ENCODE results near the gene FGD3.
"Not testable (repeated sequence)": the region's sequence is repeated elsewhere in the genome, so short reads cannot be mapped to it uniquely, and the experiment has no call there.

Gene FGD3

DNA sequence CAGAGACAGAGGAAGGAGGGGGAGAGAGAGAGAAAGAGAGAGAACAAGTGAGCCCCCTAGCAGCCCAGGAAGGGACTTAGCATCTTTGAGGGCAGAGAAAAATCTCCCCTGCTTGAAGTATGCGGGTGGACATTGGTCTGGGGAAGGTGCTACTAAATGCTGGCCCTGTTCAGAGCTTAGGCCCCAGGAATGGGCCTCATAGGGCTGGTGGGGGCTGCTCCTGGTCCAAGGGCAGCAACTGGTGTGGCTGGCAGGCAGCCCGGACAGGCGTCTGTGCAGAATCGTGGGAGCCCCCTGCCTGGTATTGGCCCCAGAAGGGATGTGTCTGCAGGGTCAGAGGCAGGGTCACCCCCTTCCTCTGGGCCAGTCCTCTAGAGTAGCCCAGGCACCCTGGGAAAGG, 63.4 kb downstream of the FGD3 start:
- no peak for DNase-seq

DNA sequence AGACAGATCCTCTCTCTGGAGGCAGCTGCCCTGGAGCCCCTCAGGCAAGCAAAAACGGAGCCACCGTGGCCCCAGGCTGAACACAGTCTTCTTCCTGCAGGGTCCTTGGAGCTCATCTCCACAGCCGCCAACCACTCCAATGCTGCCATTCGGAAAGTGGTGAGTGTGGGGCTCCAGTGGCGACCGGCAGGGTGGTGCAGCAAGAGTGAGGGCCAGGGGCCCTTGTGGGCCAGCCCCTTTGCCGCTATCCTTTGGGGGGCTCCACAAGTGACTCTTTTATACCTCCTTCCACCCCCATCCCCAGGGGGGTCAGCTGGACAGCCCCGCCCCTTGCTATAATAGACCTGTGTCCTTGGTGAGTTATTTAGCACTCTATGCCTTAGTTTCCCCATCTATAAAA, 63.8 kb downstream of the FGD3 start:
- no peak for DNase-seq

DNA sequence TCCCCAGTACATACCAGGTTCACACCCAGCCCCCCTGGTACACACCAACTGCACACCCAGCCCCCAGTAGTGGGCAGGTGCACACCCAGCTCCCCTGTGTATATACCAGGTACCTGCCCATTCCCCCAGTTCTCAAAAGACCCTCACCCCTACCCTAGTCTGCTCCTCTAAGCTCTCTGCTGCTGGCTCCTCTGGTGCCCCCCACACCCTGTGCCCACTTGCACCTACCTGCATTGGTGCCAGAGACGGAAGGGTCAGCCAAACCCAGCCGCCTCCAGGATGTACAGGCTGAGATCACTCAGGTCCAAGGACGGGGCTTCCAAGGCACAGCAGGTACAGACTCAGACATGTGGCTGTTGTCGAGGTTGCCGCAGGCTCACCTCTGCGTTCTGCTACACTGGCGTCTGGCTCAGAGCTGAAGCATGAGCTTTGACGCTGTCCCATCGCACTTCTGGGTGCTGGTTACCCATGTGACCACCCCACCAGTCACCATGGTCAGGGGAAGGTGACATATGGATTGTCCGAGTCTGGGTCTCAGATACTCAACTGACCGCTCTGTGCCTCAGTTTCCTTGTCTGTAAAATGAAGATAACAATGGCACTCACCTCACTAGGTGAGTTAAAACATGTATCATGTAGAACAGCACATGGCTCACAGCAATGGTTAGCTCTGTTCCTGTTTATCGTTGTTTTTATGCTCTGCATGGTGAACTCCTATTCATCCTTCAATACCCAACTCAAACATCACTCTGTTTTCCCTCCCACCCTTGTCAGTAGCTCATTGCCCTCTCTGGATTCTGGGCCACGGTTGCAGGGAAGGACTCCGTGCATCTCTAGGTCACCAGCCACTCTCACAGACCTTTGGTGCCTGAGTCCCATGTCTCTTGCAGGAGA, 65.9 kb downstream of the FGD3 start:
- no peak for DNase-seq

DNA sequence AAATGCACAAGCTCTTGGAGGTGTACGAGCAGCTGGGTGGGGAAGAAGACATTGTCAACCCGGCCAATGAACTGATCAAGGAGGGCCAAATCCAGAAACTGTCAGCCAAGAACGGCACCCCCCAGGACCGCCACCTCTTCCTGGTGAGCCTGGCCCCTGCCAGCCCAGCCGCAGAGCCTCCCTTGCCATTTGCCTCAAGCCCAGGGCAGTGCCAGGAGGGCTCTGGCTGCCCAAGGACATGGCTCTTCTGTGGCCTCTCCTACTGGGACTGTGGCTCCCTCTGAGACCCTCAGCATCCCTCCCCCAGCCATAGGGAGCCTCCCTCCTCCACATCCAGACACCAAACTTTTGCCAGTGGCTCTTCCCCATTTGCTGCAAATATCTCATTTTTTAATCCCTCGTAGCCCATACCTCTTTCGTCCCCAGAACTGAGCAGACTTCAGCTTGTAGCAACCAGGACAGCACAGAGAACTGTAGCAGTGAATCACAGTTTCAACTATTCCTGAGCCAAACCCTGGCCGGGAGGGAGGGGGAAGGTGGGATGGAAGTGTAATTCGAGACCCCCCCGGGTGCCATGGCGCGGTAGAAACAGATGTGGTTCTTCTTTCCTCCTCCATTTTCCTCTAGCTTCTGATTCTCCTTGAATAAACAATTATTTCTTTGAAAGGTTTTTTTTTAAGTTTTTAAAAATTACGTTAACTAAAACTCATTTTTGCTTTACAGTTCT, 66.7 kb downstream of the FGD3 start:
- DNase-seq, result no peak

DNA sequence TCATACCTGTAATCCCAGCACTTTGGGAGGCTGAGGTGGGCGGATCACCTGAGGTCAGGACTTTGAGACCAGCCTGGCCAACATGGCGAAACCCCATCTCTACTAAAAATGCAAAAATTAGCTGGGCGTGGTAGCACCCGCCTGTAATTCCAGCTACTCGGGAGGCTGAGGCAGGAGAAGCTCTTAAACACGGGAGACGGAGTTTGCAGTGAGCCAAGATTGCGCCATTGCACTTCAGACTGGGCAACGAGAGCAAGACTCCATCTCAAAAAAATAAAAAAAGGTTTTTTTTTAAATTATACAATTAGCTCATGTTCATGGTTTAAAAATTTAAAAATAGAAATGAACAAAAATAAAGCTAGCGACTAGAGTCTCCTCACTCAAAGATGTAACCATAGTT, 67.9 kb downstream of the FGD3 start:
- DNase-seq, result not testable (repeated sequence)

DNA sequence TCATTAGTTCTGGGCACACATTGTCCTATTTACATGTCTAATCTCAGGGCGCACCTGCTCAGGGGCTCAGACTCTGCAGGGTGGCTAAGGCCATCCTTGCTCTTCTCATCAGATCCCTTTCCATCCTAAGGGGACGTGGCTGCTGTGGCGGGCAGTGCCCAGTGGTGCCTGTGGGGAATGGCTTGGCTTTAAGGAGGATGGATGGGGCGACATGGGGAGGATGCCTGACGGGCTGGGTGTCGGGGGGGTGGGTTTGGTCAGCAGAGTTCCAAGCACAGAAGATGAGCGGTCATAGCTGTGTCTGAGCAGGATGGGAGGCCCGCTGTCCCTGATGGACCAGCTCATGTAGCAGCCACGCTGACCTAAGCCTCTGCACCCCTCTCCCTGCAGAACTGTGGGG, 70.3 kb downstream of the FGD3 start:
- DNase-seq, result no peak

DNA sequence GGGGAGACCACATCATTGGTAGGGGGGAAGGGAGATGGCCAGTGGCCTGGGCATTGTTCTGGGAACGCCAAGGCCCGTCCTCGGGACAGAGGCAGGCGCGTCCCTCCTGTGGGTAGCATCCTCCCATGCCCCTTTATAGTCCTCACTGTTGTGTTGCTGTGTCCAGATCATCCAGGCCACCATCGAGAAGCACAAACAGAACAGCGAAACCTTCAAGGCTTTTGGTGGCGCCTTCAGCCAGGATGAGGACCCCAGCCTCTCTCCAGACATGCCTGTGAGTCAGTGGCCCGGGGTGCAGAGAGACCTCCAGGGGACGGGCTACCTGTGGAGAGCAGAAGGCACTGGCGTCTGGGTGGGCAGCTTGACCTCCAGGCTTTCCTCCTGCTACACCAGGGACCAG, 72.8 kb downstream of the FGD3 start:
- DNase-seq, result no peak

DNA sequence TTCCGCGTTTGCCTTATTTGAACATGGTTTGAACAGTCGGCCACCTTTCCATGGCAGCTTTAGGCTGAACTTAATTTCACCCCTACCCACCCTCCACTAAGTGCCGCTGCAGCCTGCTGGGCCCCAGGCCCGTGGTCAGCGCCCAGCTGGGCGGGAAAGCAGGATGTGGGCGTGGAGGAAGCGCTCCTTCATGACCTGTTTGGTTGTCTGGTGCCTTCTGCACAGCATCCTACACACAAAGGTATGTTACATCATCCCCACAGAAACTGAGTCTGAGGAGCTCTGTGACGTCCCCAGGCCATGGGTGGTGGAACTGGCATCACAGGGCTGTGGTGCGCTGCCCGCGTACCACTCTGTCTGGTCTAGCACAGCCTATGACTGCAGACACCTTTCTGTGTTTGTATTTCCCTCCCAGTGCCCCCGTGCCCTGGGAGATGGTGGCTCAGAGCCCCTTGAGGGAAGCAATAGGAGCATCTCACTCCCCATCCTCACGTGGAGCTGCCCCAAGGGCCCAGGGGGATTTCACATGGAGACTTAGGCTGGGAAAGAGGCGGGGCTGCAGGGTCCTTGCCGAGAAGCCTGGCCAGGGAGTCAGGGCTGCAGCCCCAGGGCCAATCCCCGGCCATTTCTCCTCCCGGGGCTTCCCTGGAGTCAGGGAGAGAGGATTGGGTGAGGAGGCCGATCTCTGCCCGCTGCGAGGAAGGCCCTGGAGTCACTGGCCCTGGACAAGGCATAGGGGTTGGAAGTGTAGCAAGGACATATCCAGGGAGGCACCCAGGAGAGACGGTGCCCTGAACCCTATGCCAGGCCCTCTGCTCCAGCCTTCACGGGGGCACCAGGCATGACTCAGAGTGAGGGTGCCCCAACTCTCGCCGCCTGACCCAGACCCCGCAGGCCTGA, 73.7 kb downstream of the FGD3 start:
- DNase-seq, result no peak

DNA sequence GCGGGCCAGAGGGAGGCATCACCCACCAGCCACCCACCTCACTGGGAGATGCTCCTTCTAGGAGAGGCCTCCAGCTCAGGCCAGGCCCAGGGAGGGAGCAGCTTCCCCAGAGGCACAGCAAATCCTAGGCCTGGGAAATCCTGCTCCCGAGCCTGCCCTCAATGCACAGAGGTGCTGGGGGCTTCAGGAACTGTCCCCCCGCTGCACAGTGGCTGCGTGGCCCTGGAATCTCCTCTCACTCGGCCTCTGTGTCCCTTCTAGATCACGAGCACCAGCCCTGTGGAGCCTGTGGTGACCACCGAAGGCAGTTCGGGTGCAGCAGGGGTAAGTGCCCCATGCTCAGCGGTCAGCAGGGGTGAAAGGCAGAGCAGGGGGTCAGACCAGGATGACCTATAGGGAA, 74.7 kb downstream of the FGD3 start:
- DNase-seq, result no peak

DNA sequence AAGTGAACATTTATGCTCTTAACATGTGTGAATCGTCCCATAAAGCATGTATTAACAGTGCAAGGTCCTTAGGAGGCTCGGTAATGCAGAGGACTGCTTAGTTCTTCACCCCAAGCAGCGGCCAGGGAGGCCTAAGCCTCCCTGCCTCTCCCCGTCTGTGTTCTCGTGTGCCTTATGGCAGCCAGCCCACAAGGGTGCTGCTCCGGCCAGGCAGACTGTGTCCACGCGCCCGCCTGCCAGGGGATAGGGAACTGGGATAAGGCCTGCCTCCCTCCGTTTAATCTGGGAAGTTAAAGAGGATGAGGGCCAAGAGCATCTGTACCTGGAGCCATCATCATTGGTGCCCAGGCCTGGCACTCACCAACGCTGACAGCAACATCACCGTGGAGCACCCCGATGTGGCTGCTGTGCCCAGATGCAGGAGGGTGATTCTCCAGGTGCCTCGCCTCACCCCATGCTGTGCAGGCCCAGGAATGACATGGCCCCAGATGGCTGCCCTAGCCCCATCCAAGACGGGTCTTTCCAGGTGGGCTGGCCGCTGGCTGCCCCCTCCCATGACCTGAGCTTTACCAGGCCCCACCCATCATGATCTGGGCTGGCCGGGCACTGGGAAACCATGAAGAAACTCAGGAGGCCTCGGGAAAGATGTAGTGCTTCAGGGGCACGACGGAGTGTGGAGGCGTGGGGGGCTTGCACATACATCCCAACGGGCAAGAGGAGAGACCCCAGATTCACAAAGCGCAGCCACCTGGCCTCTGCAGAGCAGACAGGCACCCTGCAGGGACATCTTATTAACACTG, 75.6 kb downstream of the FGD3 start:
- DNase-seq, result no peak

DNA sequence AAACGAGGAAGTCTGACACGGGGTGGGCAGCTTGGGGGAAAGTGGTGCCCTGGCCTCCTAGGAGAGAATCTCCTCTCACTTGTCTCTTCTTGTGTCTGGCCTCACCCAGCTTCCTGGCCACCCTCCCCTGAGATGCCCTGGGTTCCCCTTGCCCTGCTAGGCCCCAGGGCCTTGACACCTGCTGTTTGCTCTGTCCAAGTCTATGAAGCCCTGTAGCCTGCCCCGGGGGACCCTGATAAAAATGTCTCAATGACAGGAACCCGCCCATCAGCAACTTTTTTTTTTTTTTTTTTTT, 76.1 kb downstream of the FGD3 start:
- DNase-seq, result no peak

DNA sequence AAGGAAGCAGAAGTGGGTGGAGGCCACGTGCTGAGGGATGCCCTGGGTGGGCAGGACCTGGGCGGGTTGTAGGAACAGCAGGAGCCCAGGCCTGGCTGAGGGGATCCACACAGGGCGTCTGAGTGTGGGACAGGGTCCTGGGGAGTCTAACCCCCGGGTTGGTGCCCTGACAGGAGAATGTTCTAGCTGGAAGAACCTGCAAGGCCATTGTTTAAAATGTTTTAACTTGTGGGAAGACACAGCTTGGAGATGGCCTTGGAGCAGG, 77.3 kb downstream of the FGD3 start:
- no peak for DNase-seq

DNA sequence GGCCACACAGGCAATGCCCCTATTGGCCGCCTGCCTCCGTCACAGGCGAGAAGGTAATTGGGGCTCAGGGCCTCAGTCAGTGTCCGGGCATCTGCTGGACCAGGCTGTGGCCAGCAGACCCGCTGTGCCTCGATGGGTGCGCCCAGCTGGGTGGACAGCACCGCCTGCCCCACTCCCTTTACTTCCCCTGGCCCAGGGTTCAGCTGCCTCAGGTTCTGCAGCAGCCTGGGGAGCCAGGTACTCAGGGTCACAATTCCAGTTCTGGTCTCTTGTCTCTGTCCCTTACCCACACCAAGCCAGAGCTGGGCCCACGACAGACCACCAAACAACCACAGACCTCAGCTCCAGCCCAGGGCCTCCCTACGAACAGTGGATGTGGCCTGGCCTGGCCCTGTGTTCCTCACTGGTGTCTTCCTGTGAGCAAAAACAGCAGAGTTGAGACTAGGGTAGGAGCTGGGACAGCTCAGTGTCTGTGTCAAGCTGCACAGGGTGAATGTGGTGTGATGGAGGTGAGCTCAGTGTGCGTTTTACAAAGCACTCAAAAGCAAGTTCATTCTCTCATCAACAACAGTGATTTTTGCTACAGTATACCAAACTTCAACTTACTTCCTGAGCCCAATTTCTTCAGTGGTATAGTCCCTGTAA, 77.8 kb downstream of the FGD3 start:
- DNase-seq, result no peak

DNA sequence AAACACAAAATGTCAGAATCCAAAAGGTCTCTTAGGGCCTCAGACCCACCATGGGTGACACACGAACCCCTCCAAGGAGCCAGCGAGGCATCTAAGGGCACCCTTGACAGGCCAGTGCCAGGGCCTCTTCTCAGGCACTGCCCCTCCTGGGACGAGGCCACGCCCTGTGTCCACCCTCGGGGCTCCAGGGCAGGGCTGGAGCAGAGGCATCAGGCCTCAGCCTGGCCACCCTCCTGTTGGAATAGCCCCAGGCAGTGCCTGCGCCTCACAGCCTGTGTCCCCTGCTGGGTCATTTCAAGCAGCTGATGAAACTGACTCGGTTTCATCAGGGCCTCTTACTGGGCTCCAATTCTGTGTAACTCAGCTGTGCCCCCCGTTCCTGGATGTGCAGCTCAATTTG, 78.4 kb downstream of the FGD3 start:
- DNase-seq, result no peak

DNA sequence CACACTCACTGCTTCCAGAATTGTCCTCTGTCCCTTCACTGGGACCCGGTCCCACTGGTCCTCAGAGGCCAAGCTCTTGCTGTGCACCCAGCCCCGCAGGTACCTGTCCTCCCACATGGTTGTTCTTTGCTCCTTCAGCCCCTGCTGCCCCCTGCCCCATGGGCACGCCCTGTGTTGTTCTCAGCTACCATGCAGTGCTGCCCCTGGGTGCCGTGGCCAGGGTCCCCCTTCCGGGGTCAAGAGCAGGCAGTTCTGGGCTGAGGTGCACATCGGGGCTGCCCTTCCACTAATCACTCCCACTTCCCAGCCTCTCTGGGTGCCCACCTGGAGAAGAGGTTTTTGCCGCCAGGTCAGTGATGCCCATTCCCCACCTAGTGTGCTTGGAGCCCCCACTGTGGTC, 79.3 kb downstream of the FGD3 start:
- no peak for DNase-seq

DNA sequence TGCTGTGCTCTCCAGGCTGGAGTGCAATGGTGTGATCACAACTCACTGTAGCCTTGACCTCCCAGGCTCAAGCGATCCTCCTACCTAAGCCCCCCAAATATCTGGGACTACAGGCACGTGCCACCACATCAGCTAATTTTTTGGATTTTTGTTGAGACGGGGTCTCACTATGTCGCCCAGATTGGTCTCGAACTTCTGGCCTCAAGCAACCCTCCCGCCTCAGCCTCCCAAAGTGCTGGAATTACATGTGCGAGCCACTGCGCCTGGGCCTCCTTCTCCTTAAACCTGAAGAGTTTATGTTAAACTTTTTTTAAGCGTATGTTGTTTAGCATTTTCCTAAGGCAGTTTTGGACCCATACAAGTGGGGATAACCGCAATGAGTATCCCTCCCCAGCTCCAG, 80.4 kb downstream of the FGD3 start:
- DNase-seq, result no peak

DNA sequence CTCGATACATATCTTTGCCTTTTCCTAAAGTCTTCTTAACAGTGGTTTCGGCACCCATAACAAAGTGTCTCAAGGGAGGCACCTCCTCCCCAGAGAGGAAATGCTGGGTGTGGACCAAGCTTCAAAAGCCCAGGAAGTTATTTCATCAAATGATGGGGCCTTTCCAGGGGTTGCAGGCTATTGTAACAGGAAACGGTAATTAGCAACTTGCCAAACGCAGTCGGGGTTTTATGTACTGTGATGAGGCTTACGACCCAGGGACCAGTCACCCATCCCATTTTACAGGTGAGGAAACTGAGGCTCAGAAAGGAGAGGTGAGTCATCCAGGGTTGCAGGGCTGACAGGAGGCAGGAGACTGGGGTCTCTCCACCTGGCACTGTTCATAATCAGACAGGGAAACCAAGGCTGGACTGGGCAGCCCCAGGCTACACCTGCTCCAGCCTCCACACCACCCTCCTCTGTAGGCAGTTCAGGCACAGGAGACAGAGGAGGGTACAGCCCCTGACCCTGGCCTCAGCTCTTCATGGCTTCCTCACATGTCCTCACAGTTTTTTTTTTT, 81.2 kb downstream of the FGD3 start:
- peak; percentile 98 for DNase-seq

DNA sequence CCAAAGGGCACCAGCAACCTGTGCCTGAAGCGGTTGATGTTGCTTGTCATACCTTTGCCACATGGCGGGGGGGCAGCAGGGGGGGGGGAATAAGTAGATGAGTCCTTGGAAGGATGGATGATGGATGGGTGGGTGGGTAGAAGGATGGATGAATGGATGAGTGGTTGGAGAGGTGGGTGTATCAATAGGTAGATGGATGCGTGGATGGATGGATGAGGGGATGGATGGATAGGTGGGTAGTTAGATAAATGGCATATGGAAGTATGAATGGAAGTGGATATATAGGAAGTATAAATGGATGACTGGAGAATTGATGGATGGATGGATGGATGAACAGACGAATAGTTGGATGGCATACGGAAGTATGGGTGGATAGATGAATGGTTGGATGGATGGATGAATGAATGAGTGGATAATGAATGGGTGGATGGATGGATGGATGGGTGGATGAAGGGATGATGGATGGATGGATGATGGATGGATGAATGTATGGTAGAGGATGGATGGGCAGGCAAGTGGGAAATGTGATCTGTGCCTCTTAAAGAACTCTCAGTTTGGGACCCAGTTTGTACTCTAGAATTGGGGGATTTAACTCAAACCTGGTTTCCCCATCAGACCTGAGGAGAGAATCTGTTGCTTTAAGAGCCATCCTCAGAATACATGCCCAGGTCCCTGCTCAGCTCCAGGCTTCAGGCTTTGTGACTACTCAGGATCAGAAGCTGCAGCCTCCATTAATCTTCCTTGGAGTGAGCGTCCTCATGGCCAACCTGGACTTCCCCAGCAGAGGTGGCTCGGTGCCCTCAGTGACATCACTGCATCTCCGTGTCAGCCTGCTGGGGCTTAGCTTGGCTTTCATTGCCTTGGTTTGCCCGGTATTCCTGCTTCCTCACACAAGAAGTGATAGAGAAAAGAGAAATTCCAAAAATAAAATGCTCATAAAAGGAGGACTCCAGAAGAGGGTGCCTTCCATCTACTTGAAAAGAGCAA, 83.6 kb downstream of the FGD3 start:
- no peak for DNase-seq

DNA sequence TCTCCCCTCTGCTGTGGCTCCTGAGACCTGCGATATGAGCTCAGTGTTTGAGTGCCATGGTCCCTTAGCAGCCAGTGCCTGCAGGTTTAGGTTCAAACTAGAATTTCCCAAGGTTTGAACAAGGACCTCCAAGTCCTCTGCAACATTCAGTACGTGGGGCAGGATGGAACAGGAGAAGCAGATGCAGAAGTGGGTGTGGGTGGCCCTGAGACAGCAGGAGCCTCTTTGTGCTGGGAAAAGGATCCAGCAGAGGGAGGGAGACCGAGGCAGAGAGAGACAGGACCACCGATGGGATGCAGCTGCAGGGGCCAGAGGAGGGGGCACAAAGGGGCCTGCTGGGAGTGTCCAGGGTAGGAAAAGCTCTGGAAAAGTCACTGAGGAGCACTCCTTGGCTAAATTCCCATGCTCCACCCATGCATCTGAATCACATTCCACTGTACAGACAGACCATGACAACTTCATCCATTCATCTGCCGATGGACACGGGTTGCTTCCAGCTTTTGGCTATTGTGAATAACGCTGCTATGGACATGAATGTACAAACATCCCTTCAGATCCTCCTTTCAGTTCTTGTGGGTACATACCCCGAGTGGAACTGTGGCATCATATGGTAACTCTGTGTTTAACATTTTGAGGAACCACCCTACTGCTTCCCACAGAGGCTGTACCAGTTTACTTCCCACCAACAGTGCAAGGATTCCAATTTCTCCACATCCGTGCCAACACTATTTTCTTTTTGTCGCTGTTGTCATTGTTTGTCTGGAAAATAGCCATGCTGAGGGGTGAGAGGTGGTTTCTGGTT, 84.5 kb downstream of the FGD3 start:
- DNase-seq, result no peak

DNA sequence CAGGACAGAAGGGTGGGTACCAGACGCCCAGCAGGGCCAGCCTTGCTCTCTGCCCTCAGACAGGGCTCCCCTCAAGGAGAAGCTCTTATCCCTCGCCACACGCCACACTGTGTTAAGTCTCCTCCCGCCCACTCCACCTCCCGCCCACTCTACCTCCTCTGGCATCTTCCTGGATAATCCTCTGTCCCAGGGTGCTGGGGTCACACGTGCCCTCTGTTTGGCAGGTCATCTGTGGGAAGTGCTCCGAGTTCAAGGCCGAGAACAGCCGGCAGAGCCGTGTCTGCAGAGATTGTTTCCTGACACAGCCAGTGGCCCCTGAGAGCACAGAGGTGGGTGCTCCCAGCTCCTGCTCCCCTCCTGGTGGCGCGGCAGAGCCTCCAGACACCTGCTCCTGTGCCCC, 85.2 kb downstream of the FGD3 start:
- no peak for DNase-seq
